Dermis microvascular lymphatic vessel endothelial cell (primary cell): ENCODE data around the gene CTAG1A. TPM values are rescaled to one million over a fixed set of nuclear protein-coding genes. Genes with fewer than 3 reads are reported as not detected.
"Not testable (repeated sequence)": the region's sequence is repeated elsewhere in the genome, so short reads cannot be mapped to it uniquely, and the experiment has no call there.

Experiments
- DNase-seq, 2 donors: peaks; one replicate each; pipeline versions ENCODE4 v3.0.0 to v3.0.0-alpha.2; 2010; ENCODE audit warnings: low read depth in 2 of 2
- total RNA-seq: library from RNA; depleted of rRNA; stranded (reverse); fragments of >200 nt; gene quantifications from 2 replicates; pipeline ENCODE4 v1.2.1, GENCODE V29; 2014

CTAG1A gene
- total RNA-seq, 1 donor from 2014 or later: not detected

DNA sequence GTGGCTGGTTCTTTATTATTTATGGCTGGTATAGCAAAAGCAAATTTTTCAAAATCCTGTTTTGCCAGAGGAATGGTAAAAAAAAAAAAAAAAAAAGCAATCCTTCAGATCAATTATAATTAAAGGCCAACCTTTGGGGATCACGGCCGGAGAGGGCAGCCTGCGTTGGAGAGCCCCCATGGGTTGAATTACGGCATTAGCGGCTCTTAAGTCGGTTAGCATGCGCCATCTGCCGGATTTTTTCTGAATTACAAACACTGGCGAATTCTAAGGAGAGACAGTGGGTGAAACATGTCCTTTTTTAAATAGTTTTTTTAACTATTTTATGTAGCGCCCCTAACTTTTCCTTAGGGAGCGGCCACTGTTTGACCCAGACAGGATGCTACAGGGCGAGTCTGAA is 28.7 kb downstream of the CTAG1A start:
- DNase-seq: not testable (repeated sequence)

- not testable (repeated sequence) for DNase-seq
Measured at GRCh38 chrX:154619182-154619581, 34.2 kb downstream of the CTAG1A start, which contains the start of gene CTAG1B. CTAG1B (minus strand) TSS chrX:154619282; CDS start chrX:154619218, 64 bp downstream.

DNA sequence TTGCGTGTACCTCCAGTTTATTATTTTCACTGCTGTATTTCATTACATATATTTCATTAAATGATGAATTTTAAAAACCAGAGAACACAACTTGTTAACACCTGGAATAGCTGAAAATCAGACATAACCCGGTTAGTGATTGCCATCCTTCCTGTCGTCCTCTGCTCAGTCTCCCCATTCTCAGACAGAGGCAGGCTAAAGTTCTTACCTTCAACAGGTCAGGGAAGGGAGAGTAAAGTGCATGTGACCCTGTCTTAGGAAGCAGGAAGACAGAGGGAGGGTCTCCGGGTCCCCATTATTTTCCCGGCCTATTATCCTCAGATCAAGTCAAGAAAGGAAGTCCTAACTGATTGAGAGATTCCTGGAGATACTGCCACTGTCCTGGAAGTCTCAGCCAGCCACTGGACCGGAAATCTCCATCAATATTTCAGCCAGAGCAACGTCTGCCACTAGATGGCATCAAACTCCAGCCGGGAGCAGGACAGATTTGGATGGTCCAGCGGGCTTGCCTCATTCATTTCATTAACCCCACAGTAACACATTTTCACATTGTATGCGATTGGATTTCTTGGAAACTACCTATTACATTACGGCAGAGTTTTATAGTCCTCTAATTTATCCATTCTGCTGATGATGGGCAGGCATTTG is 36.0 kb downstream of the CTAG1A start:
- not testable (repeated sequence) for DNase-seq

DNA sequence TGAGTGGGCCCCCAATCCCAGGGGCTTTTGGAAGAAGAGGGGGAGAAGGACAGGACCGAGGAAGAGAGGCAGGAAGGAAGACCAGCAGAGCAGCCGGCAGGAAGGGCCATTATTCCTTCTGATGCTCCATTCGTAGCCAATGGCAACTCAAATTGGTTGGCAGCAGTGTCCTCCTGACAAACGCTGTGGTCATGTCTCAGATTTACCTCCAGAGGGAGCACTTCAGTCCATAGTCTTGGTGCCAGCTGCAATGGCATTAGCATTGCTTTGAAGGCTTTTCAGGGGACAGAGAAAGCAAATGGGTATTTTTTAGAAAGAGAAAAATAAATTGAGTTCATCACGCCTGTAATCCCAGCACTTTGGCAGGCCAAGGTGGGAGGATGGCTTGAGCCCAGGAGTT is 44.0 kb downstream of the CTAG1A start:
- DNase-seq: not testable (repeated sequence)

DNA sequence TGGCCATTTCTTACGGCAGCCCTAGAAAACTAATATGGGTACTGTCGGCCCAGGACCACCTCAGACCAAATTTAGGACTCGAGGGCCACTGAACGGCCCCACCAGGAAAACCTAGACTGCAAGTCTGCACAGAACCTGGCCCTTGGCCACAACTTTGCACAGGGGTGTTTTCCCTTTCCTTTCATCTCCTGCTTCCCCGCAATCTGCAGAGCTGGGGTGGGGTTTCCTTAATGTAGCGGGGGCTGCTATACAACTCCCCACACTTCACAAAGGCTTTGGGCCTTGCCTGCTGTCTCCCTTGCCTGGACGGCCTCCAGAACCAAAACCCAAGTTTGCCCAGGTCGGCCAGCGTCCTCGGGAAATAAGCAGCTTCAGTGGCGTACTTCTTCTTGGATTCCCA is 46.0 kb downstream of the CTAG1A start:
- not testable (repeated sequence) for DNase-seq

DNA sequence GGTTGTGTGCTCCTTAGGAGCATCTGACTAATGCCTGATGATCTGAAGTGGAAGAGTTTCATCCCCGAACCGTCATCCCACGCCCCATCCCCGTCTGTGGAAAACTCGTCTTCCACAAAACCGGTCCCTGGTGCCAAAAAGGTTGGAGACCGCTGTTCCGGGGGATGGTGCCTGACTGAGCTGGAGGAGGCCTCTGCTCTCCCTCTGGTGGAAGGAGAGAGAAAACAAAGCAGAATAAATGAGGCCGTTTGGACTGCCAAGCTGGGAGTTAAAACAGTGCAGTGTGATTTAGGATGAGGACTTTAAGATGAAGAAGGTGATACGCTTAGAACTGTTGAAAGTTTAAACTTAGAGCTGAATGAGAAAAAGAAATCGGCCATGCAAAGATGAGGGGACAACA is 48.7 kb downstream of the CTAG1A start:
- not testable (repeated sequence) for DNase-seq

Other genes starting within 250 kb of the CTAG1A start
- gene FLNA, start 210.5 kb upstream of the CTAG1A start, total RNA-seq: 1,135 and 1,161 TPM in 2 replicates
- gene EMD, start 205.8 kb upstream of the CTAG1A start, total RNA-seq: 17.8 and 20.5 TPM in 2 replicates
- gene RPL10, start 186.8 kb upstream of the CTAG1A start, total RNA-seq: 2,372 and 2,629 TPM in 2 replicates
- 105 and 121 TPM in 2 replicates for gene DNASE1L1, start 175.9 kb upstream of the CTAG1A start, total RNA-seq
- gene TAFAZZIN, start 173.6 kb upstream of the CTAG1A start, total RNA-seq: 11.9 and 14.9 TPM in 2 replicates
- 58.0 and 105 TPM in 2 replicates for gene ATP6AP1, start 156.5 kb upstream of the CTAG1A start, total RNA-seq
- gene GDI1, start 148.0 kb upstream of the CTAG1A start, total RNA-seq: 27.0 and 43.0 TPM in 2 replicates
- gene FAM50A, start 141.0 kb upstream of the CTAG1A start, total RNA-seq: 43.9 and 60.2 TPM in 2 replicates
- 3.0 and 6.2 TPM in 2 replicates for gene PLXNA3, start 126.9 kb upstream of the CTAG1A start, total RNA-seq
- gene LAGE3, start 105.9 kb upstream of the CTAG1A start, total RNA-seq: 14.9 and 16.9 TPM in 2 replicates
- 29.8 and 38.1 TPM in 2 replicates for gene UBL4A, start 98.5 kb upstream of the CTAG1A start, total RNA-seq
- 8.1 and 14.4 TPM in 2 replicates for gene SLC10A3, start 94.5 kb upstream of the CTAG1A start, total RNA-seq
- 13.7 and 20.9 TPM in 2 replicates for gene FAM3A, start 68.9 kb upstream of the CTAG1A start, total RNA-seq
- gene G6PD, start 38.3 kb upstream of the CTAG1A start, total RNA-seq: 33.9 and 35.4 TPM in 2 replicates
- 12.1 and 12.8 TPM in 2 replicates for gene IKBKG, start 37.5 kb upstream of the CTAG1A start, total RNA-seq
- gene CTAG1B, start 34.1 kb downstream of the CTAG1A start, total RNA-seq: not detected in 2 replicates
- gene CTAG2, start 68.4 kb downstream of the CTAG1A start, total RNA-seq: not detected in 2 replicates
- 6.7 and 11.6 TPM in 2 replicates for gene GAB3, start 165.9 kb downstream of the CTAG1A start, total RNA-seq
- 37.1 and 46.3 TPM in 2 replicates for gene DKC1, start 177.7 kb downstream of the CTAG1A start, total RNA-seq
- 23.6 and 28.1 TPM in 2 replicates for gene MPP1, start 220.4 kb downstream of the CTAG1A start, total RNA-seq
- not detected in 2 replicates for gene SMIM9, start 249.5 kb downstream of the CTAG1A start, total RNA-seq